GM12878 (cell line): Measurements from ENCODE around the gene XRCC4. TPM values are rescaled to one million over a fixed set of nuclear protein-coding genes. Genes with fewer than 3 reads are reported as not detected.

Experiments used
- ATAC-seq: fragments of 200-7000 bp; cut with Tn5 transposase; 3 replicates; pipeline ENCODE4 v1.9.1; 2020; ENCODE audit warnings: mild to moderate bottlenecking, moderate library complexity
- BruUV-seq: library from RNA; stranded (reverse); fragments of 400-500 nt; replicated peaks from 2 replicates; lab custom pipeline; 2021; lab: Mats Ljungman, UMichigan
- CTCF ChIA-PET: fragments of 300-600 bp; sonication (Branson Sonifier 250); formaldehyde crosslinking; extraction: SDS; loops from one replicate; lab custom pipeline; 2021; ENCODE audit warnings: inconsistent platforms; lab: Yijun Ruan, JAX
- POLR2A ChIA-PET: fragments of 350-600 bp; formaldehyde crosslinking; extraction: SDS; loops from one replicate; lab custom pipeline; 2021; ENCODE audit warnings: inconsistent platforms; lab: Charles Lee
- RAD21 ChIA-PET: fragments of 300-600 bp; sonication (Branson Sonifier 250); formaldehyde crosslinking; loops from one replicate; lab custom pipeline; 2023; ENCODE audit warnings: antibody characterized with exemption; ENCODE audit not compliant: unreplicated experiment; lab: Charles Lee
- SMC1A ChIA-PET: fragments of 300-600 bp; sonication (Branson Sonifier 250); formaldehyde crosslinking; loops from one replicate; lab custom pipeline; 2023; ENCODE audit not compliant: unreplicated experiment, uncharacterized antibody; lab: Charles Lee
- DNase-seq: peaks from one replicate; pipeline ENCODE4 v3.0.0-alpha.2; 2011; ENCODE audit warnings: low read depth, low spot score
- FAIRE-seq: peaks from 3 replicates; lab custom pipeline; 2011; peaks lifted over from hg19 to GRCh38; lab: Jason Lieb, UNC
- H2AFZ ChIP-seq: 2 replicates; pipeline ENCODE4 v1.6.0; 2011; ENCODE audit warnings: low read depth, low read length, control low read depth; ENCODE audit not compliant: control insufficient read depth
- H3K27ac ChIP-seq: 2 replicates; pipeline ENCODE4 v1.5.1; 2011; ENCODE audit warnings: control low read depth; ENCODE audit not compliant: control insufficient read depth, insufficient read depth
- H3K27me3 ChIP-seq, 2 experiments: replicated peaks in 1 of 2; 2 replicates each; pipeline versions ENCODE4 v1.6.0 to v1.6.1; 2011; ENCODE audit warnings: low read length in 1 of 2; ENCODE audit not compliant: control insufficient read depth in 2 of 2, insufficient read depth in 2 of 2
- H3K36me3 ChIP-seq, 2 experiments: 2 replicates each; pipeline ENCODE4 v1.5.1; 2011; ENCODE audit warnings: low read length in 1 of 2; ENCODE audit not compliant: control insufficient read depth in 2 of 2, insufficient read depth in 2 of 2
- H3K4me1 ChIP-seq: 2 replicates; pipeline ENCODE4 v1.6.1; 2011; ENCODE audit warnings: mild to moderate bottlenecking, low read length, moderate library complexity, mixed read lengths; ENCODE audit not compliant: control insufficient read depth, insufficient read depth
- H3K4me2 ChIP-seq: 2 replicates; pipeline ENCODE4 v1.6.0; 2011; ENCODE audit warnings: control low read depth; ENCODE audit not compliant: control insufficient read depth, insufficient read depth
- H3K4me3 ChIP-seq: fragments of 200-600 bp; sonication (generic); 2 replicates; pipeline ENCODE4 v1.5.1; 2016
- H3K79me2 ChIP-seq: 2 replicates; pipeline ENCODE4 v1.6.0; 2011; ENCODE audit warnings: low read length; ENCODE audit not compliant: control insufficient read depth, insufficient read depth
- H3K9ac ChIP-seq: 2 replicates; pipeline ENCODE4 v1.8.0; 2011; ENCODE audit warnings: low read length, control low read depth, mixed read lengths; ENCODE audit not compliant: control insufficient read depth, insufficient read depth
- H3K9me3 ChIP-seq: replicated peaks from 3 replicates; pipeline ENCODE4 v1.5.1; 2011; ENCODE audit warnings: mild to moderate bottlenecking, low read length; ENCODE audit not compliant: control insufficient read depth, insufficient read depth
- H4K20me1 ChIP-seq: 2 replicates; pipeline ENCODE4 v1.6.0; 2011; ENCODE audit not compliant: control insufficient read depth, insufficient read depth
- BACH1 ChIP-seq: fragments of 450-650 bp; IDR thresholded peaks from 2 replicates; pipeline ENCODE4 v1.6.1; 2017; ENCODE audit warnings: mild to moderate bottlenecking, borderline replicate concordance
- BCL11A ChIP-seq: IDR thresholded peaks from 2 replicates; pipeline ENCODE4 v1.6.1; 2011; ENCODE audit warnings: low read depth, low read length
- BRCA1 ChIP-seq: IDR thresholded peaks from 2 replicates; pipeline ENCODE4 v1.6.1; 2011; ENCODE audit warnings: low read depth, low read length, improper control_type of control experiment
- CREB1 ChIP-seq: IDR thresholded peaks from 2 replicates; pipeline ENCODE4 v1.6.1; 2012; ENCODE audit warnings: low read depth, mild to moderate bottlenecking, inconsistent platforms
- DPF2 ChIP-seq: fragments of 450-650 bp; IDR thresholded peaks from 2 replicates; pipeline ENCODE4 v1.6.1; 2017; ENCODE audit warnings: mild to moderate bottlenecking
- EZH2 ChIP-seq: IDR thresholded peaks from 2 replicates; pipeline ENCODE4 v1.6.1; 2012; ENCODE audit warnings: low read depth, mild to moderate bottlenecking, control low read depth, inconsistent platforms, low read length, borderline replicate concordance; ENCODE audit not compliant: control insufficient read depth
- IRF4 ChIP-seq: IDR thresholded peaks from 2 replicates; pipeline ENCODE4 v1.6.1; 2011; ENCODE audit warnings: low read depth, low read length
- NBN ChIP-seq: fragments of 450-650 bp; IDR thresholded peaks from 2 replicates; pipeline ENCODE4 v1.6.1; 2016
- NRF1 ChIP-seq: conservative IDR thresholded peaks from 2 replicates; pipeline ENCODE4 v1.6.1; 2011; ENCODE audit warnings: mild to moderate bottlenecking, low read depth, low read length, improper control_type of control experiment
- POU2F2 ChIP-seq: IDR thresholded peaks from 3 replicates; pipeline ENCODE4 v1.6.1; 2011; ENCODE audit warnings: low read depth, mild to moderate bottlenecking, low read length, borderline replicate concordance
- STAT3 ChIP-seq: IDR thresholded peaks from 2 replicates; pipeline ENCODE4 v1.6.1; 2011; ENCODE audit warnings: low read depth, low read length, improper control_type of control experiment
- TCF7 ChIP-seq: IDR thresholded peaks from 2 replicates; pipeline ENCODE4 v1.6.1; 2014; ENCODE audit warnings: antibody characterized with exemption, borderline replicate concordance
- ZNF217 ChIP-seq: fragments of 450-650 bp; IDR thresholded peaks from 2 replicates; pipeline ENCODE4 v1.6.1; 2017; ENCODE audit warnings: antibody characterized with exemption, mild to moderate bottlenecking
- WGBS: methylation state at CpG from one replicate; pipeline ENCODE4 v1.1.6; 2016; ENCODE audit warnings: low lambda C conversion rate; ENCODE audit not compliant: insufficient replicate concordance, insufficient coverage; ENCODE audit errors: missing lambda C conversion rate; 5-methylcytosine and 5-hydroxymethylcytosine counted together
- in situ Hi-C: fragments of 300-500 bp; cut with MboI; formaldehyde crosslinking; loops from 9 replicates; pipeline ENCODE4 v1.14.3; 2018; ENCODE audit warnings: mixed read lengths
- intact Hi-C: fragments of 100-400 bp; cut with micrococcal nuclease; formaldehyde crosslinking; loops from one replicate; pipeline ENCODE4 v1.14.2; 2022; ENCODE audit not compliant: unreplicated experiment
- polyA plus RNA-seq, 11 experiments: library from polyadenylated mRNA; depleted of rRNA in 4 of 11; unstranded in 6 of 11; stranded (reverse) in 5 of 11; fragments of >200 nt; fragmentation: Nextera tagmentation in 4 of 11; fragmentation: Illumina TruSeq in 1 of 11; extraction: Ambion mirVana in 4 of 11; extraction: Trizol in 1 of 11; gene quantifications; 1 replicate in 1 of 11; 2 replicates in 10 of 11; pipeline versions ENCODE4 v1.2.1 to v1.2.3, GENCODE V29; 2011 to 2016; ENCODE audit warnings: inconsistent platforms in 2 of 11, missing spikeins in 2 of 11, low read depth in 1 of 11
- total RNA-seq, 4 experiments: library from RNA; depleted of rRNA in 3 of 4; stranded (reverse); fragments of >200 nt in 3 of 4; fragmentation: Illumina TruSeq in 1 of 4; extraction: Trizol in 1 of 4; gene quantifications; 2 replicates each; pipeline versions ENCODE4 v1.2.1 to v1.2.3, GENCODE V29; 2013 to 2021
- TF ChIP-seq, protein P1 (sequence below): IDR thresholded peaks from 2 replicates; pipeline ENCODE4 v1.6.1; 2011; ENCODE audit warnings: mild to moderate bottlenecking, low read depth, low read length, moderate library complexity; ENCODE audit not compliant: insufficient replicate concordance
- TF ChIP-seq, protein P2 (sequence below): IDR thresholded peaks from 2 replicates; pipeline ENCODE4 v1.6.1; 2011; ENCODE audit warnings: borderline replicate concordance, low read depth, mild to moderate bottlenecking, moderate library complexity, mixed read lengths, low read length; ENCODE audit not compliant: insufficient read depth; ENCODE audit errors: extremely low read length
- TF ChIP-seq, protein P3 (sequence below): fragments of 450-650 bp; IDR thresholded peaks from 2 replicates; pipeline ENCODE4 v1.6.1; 2017; ENCODE audit warnings: mild to moderate bottlenecking
- TF ChIP-seq, protein P4 (sequence below): fragments of 450-650 bp; IDR thresholded peaks from 2 replicates; pipeline ENCODE4 v1.6.1; 2017; ENCODE audit warnings: mild to moderate bottlenecking, moderate library complexity
- TF ChIP-seq, protein P5 (sequence below): IDR thresholded peaks from 2 replicates; pipeline ENCODE4 v1.6.1; 2012; ENCODE audit warnings: low read depth, low read length, improper control_type of control experiment

XRCC4 gene
- total and polyA plus RNA-seq, 10 of the 15 experiments (the other 5 are each of a cell fraction or from before 2014, with no cell fraction given), result 12.1 to 53.6 (median 25.8) TPM

DNA sequence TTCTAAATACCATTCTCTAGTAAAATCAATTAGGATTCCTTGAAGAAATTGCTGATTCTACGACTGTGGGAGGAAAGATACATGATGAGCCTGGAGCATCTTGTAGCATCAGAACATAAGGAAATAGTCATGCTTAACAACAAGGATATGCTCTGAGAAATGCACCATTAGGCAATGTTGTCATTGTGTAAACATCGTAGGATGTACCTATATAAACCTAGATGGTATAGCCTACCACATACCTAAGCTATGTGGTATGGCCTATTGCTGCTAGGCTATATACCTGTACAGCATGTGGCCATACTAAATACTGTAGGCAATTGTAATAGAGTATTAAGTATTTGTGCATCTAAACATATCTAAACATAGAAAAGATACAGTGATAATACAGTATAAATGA lies 316.8 kb downstream of the XRCC4 start:
- Histone ChIP-seq H2AFZ (no peak overlapping the region), H3K36me3 (no peaks in the 10 kb centered on the region), H3K4me2 (no peak overlapping the region), H4K20me1 (no peaks in the 10 kb centered on the region), H3K79me2 (no peaks in the 10 kb centered on the region), H3K9ac (no peak overlapping the region), H3K4me3 (no peak overlapping the region), H3K27ac (no peak overlapping the region), H3K27me3 (no peaks in the 10 kb centered on the region), H3K4me1 (no peaks in the 10 kb centered on the region), H3K9me3 (no peaks in the 10 kb centered on the region)
- WGBS, result 83% methylated on average over 2 of the region's 2 CpGs
- in situ Hi-C loops, result no loop called here
- ChIA-PET CTCF (interaction anchor here (3.0 kb wide), 1 partner anchor 11 kb away, joined by 9 read pairs; no protein-coding TSS in a partner anchor), POLR2A (no interaction called here), RAD21 (no interaction called here), SMC1A (interaction anchor here (1.8 kb wide), 1 partner anchor 36 kb away, joined by 6 read pairs; no protein-coding TSS in a partner anchor)
- no TSS peak for BruUV-seq
- ATAC-seq (no peak), DNase-seq (no peak), FAIRE-seq (no peak)
- intact Hi-C loops, result no loop called here
- TF ChIP-seq, protein P1, sequence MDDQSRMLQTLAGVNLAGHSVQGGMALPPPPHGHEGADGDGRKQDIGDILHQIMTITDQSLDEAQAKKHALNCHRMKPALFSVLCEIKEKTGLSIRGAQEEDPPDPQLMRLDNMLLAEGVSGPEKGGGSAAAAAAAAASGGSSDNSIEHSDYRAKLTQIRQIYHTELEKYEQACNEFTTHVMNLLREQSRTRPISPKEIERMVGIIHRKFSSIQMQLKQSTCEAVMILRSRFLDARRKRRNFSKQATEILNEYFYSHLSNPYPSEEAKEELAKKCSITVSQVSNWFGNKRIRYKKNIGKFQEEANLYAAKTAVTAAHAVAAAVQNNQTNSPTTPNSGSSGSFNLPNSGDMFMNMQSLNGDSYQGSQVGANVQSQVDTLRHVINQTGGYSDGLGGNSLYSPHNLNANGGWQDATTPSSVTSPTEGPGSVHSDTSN, result no peak
- TF ChIP-seq IRF4 (no peak), EZH2 (no peak), NRF1 (no peak), BCL11A (no peak), ZNF217 (no peak), BACH1 (no peak), NBN (no peak), STAT3 (no peak), TCF7 (no peak), CREB1 (no peak), BRCA1 (no peak), DPF2 (no peak), POU2F2 (no peak)
- TF ChIP-seq, protein P2, sequence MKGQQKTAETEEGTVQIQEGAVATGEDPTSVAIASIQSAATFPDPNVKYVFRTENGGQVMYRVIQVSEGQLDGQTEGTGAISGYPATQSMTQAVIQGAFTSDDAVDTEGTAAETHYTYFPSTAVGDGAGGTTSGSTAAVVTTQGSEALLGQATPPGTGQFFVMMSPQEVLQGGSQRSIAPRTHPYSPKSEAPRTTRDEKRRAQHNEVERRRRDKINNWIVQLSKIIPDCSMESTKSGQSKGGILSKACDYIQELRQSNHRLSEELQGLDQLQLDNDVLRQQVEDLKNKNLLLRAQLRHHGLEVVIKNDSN, result no peak
- TF ChIP-seq, protein P3, sequence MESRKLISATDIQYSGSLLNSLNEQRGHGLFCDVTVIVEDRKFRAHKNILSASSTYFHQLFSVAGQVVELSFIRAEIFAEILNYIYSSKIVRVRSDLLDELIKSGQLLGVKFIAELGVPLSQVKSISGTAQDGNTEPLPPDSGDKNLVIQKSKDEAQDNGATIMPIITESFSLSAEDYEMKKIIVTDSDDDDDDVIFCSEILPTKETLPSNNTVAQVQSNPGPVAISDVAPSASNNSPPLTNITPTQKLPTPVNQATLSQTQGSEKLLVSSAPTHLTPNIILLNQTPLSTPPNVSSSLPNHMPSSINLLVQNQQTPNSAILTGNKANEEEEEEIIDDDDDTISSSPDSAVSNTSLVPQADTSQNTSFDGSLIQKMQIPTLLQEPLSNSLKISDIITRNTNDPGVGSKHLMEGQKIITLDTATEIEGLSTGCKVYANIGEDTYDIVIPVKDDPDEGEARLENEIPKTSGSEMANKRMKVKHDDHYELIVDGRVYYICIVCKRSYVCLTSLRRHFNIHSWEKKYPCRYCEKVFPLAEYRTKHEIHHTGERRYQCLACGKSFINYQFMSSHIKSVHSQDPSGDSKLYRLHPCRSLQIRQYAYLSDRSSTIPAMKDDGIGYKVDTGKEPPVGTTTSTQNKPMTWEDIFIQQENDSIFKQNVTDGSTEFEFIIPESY, result no peak
- TF ChIP-seq, protein P4, sequence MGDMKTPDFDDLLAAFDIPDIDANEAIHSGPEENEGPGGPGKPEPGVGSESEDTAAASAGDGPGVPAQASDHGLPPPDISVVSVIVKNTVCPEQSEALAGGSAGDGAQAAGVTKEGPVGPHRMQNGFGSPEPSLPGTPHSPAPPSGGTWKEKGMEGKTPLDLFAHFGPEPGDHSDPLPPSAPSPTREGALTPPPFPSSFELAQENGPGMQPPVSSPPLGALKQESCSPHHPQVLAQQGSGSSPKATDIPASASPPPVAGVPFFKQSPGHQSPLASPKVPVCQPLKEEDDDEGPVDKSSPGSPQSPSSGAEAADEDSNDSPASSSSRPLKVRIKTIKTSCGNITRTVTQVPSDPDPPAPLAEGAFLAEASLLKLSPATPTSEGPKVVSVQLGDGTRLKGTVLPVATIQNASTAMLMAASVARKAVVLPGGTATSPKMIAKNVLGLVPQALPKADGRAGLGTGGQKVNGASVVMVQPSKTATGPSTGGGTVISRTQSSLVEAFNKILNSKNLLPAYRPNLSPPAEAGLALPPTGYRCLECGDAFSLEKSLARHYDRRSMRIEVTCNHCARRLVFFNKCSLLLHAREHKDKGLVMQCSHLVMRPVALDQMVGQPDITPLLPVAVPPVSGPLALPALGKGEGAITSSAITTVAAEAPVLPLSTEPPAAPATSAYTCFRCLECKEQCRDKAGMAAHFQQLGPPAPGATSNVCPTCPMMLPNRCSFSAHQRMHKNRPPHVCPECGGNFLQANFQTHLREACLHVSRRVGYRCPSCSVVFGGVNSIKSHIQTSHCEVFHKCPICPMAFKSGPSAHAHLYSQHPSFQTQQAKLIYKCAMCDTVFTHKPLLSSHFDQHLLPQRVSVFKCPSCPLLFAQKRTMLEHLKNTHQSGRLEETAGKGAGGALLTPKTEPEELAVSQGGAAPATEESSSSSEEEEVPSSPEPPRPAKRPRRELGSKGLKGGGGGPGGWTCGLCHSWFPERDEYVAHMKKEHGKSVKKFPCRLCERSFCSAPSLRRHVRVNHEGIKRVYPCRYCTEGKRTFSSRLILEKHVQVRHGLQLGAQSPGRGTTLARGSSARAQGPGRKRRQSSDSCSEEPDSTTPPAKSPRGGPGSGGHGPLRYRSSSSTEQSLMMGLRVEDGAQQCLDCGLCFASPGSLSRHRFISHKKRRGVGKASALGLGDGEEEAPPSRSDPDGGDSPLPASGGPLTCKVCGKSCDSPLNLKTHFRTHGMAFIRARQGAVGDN, result no peak
- TF ChIP-seq, protein P5, sequence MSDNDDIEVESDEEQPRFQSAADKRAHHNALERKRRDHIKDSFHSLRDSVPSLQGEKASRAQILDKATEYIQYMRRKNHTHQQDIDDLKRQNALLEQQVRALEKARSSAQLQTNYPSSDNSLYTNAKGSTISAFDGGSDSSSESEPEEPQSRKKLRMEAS, result no peak
